HG02610 (cell line): ENCODE data around the gene NDNF.

ENCODE experiments used
- ATAC-seq: cut with Tn5 transposase; IDR thresholded peaks from one replicate; pipeline ENCODE4 v1.9.1; 2021; ENCODE audit warnings: mild to moderate bottlenecking, moderate library complexity; ENCODE audit not compliant: unreplicated experiment

The NDNF gene

DNA sequence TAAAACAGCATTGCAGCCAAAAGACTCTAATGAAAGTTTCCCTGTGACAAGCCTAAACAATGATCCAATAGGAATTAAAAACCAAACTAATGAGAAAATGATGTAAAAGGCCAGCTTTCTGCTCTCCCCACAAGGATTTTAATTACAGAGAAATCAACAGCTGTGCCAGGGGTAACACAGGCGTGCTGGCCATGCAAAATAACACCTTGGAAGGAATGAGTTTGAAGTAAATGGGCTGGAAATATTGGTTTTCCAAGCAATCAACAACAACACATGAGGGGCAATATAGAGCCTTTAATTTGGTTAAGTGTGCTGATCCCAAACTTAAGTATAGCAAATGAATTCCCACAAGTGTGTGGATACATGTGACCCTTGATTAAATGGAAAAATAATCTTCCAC, 56.9 kb downstream of the NDNF start:
- no peak for ATAC-seq

- no peak for ATAC-seq
Measured at GRCh38 chr4:121014544-121014943, 57.8 kb downstream of the NDNF start.

DNA sequence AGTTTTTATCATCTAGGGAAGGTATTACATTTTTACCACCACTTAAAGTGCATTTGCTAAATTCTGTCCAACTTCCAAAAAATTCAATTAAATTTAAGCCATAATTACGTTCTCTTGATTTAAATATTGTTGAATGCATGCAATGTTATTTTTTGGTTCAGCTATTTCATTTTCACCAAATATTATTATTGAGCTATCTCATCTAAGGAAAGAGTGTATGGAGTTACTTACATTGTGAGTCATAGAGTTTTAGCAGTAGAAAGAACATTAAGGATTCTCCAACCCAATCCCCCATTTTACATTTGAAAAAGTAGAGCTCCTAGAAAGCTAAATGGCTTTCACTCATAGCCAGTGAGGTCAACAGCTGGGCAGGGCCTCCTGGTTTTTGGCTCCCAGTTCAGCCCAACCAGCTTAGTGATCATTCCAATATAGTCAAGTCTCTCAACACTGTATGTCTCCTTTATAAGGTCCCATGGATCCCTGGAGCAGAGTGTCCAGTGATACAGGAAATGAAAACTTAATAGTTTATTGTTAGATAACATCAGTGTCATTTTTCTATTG, 60.5 kb downstream of the NDNF start:
- ATAC-seq, result no peak

DNA sequence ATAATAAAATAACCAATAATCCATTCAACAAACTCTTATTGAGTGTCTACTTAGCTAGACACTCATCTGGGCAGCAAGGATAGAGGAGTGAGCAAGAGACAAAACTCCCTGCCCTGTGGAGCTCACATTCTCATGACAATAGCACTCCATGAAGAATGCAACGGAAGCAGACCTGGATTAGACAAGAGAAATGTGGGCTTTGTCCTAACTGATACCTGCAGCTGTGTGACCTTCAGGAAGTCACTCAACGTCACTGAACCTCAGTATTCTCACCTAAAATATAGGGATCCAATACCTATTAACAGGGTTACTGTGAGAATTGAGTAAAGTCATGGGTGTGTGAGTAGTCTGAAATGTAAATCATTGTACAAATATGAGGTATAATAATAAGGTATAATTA, 61.2 kb downstream of the NDNF start:
- ATAC-seq, result no peak

GRCh38 chr4:121009578-121010478, 62.5 kb downstream of the NDNF start:
- ATAC-seq, result no peak

GRCh38 chr4:121007660-121008059, 64.7 kb downstream of the NDNF start:
- no peak for ATAC-seq

GRCh38 chr4:121003863-121004262, 68.5 kb downstream of the NDNF start:
- no peak for ATAC-seq

GRCh38 chr4:120995266-120996010, 76.9 kb downstream of the NDNF start:
- ATAC-seq, result no peak

- ATAC-seq, result no peak
Measured at GRCh38 chr4:120994521-120994920, 77.8 kb downstream of the NDNF start.

DNA sequence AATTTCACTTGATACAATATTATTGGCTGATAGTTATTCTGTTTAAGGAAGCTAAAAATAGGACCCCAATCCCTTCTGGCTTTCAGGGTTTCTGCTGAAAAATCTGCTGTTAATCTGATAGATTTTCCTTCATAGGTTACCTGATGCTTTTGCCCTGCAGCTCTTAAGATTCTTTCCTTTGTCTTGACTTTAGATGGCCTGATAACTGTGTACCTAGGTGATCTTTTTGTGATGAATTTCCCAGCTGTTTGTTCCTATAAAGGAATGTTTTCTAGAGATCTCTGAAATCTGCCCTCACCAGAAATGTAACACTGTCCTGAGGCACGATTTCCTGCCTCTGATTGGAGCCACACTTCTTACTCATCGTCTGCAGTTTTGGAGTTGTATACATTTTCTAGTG, 80.5 kb downstream of the NDNF start:
- ATAC-seq, result no peak

DNA sequence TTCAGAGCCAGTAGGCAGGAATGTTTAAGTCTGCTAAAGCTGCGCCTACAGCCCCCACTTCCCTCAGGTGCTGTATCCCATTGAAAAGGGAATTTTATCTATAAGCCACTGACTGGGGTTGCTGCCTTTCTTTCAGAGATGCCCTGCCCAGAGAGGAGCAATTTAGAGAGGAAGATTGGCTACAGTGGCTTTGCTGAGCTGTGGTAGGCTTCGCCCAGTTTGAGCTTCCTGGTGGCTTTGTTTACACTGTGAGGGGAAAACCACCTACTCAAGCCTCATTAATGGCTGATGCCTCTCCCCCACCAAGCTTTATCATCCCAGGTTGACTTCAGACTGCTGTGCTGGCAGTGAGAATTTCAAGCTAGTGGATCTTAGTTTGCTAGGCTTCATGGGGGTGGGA, 82.1 kb downstream of the NDNF start:
- ATAC-seq, result no peak
